B cell (primary cell): Measurements from ENCODE around the gene ABCB6. TPM values are rescaled to one million over a fixed set of nuclear protein-coding genes. Genes with fewer than 3 reads are reported as not detected.

Source experiments
- ATAC-seq: fragments of 200-7000 bp; cut with Tn5 transposase; one replicate; pipeline ENCODE4 v1.10.0; 2021; ENCODE audit warnings: low read depth, mild to moderate bottlenecking, moderate number of reproducible peaks, moderate library complexity
- CTCF ChIA-PET: fragments of 350-600 bp; sonication (Branson Sonifier 250); formaldehyde crosslinking; loops from one replicate; lab custom pipeline; 2021; ENCODE audit warnings: antibody characterized with exemption, inconsistent platforms; lab: Charles Lee
- POLR2A ChIA-PET: fragments of 350-600 bp; sonication (Branson Sonifier 250); formaldehyde crosslinking; loops from one replicate; lab custom pipeline; 2021; ENCODE audit warnings: antibody characterized with exemption; lab: Charles Lee
- DNase-seq: peaks from one replicate; pipeline ENCODE4 v3.0.0; 2013
- H2AFZ ChIP-seq: 2 replicates; pipeline ENCODE4 v1.6.1; 2012; ENCODE audit warnings: mild to moderate bottlenecking, low read depth, low read length; ENCODE audit not compliant: insufficient read depth, poor library complexity, severe bottlenecking
- H3K27ac ChIP-seq, 2 donors: 1 replicate in 1 of 2; 2 replicates in 1 of 2; pipeline ENCODE4 v1.5.1; 2012 to 2013; ENCODE audit warnings: low read length in 2 of 2, mild to moderate bottlenecking in 2 of 2, moderate library complexity in 1 of 2
- H3K27me3 ChIP-seq, 4 experiments: fragments of 200-600 bp in 1 of 4; sonication (generic) in 1 of 4; replicated peaks in 1 of 4; 1 replicate in 2 of 4; 2 replicates in 2 of 4; pipeline versions ENCODE4 v1.6.1 to v1.7.0; 2013 to 2016; ENCODE audit warnings: low read length in 3 of 4, mild to moderate bottlenecking in 2 of 4, mixed read lengths in 1 of 4, moderate library complexity in 1 of 4; ENCODE audit not compliant: insufficient read depth in 4 of 4, control insufficient read depth in 3 of 4; ENCODE audit errors: control extremely low read depth in 1 of 4
- H3K36me3 ChIP-seq, 2 experiments: replicated peaks in 1 of 2; 1 replicate in 1 of 2; 2 replicates in 1 of 2; pipeline versions ENCODE4 v1.6.1 to v1.7.1; 2013; ENCODE audit warnings: low read length in 1 of 2; ENCODE audit not compliant: insufficient read depth in 2 of 2, control insufficient read depth in 1 of 2; ENCODE audit errors: control extremely low read depth in 1 of 2, extremely low read depth in 1 of 2
- H3K4me1 ChIP-seq, 2 donors: fragments of 200-600 bp in 1 of 2; sonication (generic) in 1 of 2; 1 replicate in 1 of 2; 2 replicates in 1 of 2; pipeline versions ENCODE4 v1.5.1 to v1.6.1; 2013 to 2017; ENCODE audit warnings: low read length in 2 of 2; ENCODE audit not compliant: control insufficient read depth in 2 of 2, insufficient read depth in 2 of 2
- H3K4me2 ChIP-seq: replicated peaks from 2 replicates; pipeline ENCODE3; 2012; ENCODE audit warnings: mild to moderate bottlenecking, low read depth, low read length; ENCODE audit not compliant: poor library complexity, severe bottlenecking
- H3K4me3 ChIP-seq, 5 experiments: fragments of 200-600 bp in 1 of 5; sonication (generic) in 1 of 5; 1 replicate in 3 of 5; 2 replicates in 2 of 5; pipeline versions ENCODE4 v1.5.1 to v1.7.0; 2011 to 2016; ENCODE audit warnings: low read length in 4 of 5, mild to moderate bottlenecking in 4 of 5, low read depth in 2 of 5, control low read depth in 1 of 5, moderate library complexity in 1 of 5; ENCODE audit not compliant: insufficient read depth in 1 of 5; ENCODE audit errors: control extremely low read depth in 1 of 5, extremely low read depth in 1 of 5
- H3K79me2 ChIP-seq: fragments of 200-600 bp; sonication (generic); one replicate; pipeline ENCODE4 v1.6.0; 2016; ENCODE audit warnings: low read length; ENCODE audit not compliant: control insufficient read depth, insufficient read depth
- H3K9ac ChIP-seq: fragments of 200-600 bp; sonication (generic); 2 replicates; pipeline ENCODE4 v1.6.1; 2017; ENCODE audit warnings: mild to moderate bottlenecking, low read length, moderate library complexity
- H3K9me3 ChIP-seq, 3 donors: one replicate each; pipeline versions ENCODE4 v1.6.1 to v1.7.1; 2013; ENCODE audit warnings: low read length in 2 of 3; ENCODE audit not compliant: control insufficient read depth in 2 of 3, insufficient read depth in 1 of 3; ENCODE audit errors: control extremely low read depth in 1 of 3
- H4K20me1 ChIP-seq: 2 replicates; pipeline ENCODE4 v1.6.0; 2012; ENCODE audit warnings: mild to moderate bottlenecking, low read length; ENCODE audit not compliant: insufficient read depth, control insufficient read depth, poor library complexity, severe bottlenecking
- H3K27ac Mint-ChIP-seq: one replicate; pipeline ENCODE4 v1.8.0; 2021; ENCODE audit warnings: mixed read lengths
- H3K27me3 Mint-ChIP-seq: one replicate; pipeline ENCODE4 v1.8.0; 2021; ENCODE audit warnings: mixed read lengths
- H3K4me1 Mint-ChIP-seq: one replicate; pipeline ENCODE4 v1.8.0; 2021; ENCODE audit warnings: mixed read lengths
- H3K4me3 Mint-ChIP-seq: one replicate; pipeline ENCODE4 v1.8.0; 2021; ENCODE audit warnings: mixed read lengths
- H3K9me3 Mint-ChIP-seq: one replicate; pipeline ENCODE4 v1.8.0; 2022; ENCODE audit warnings: mixed read lengths; ENCODE audit not compliant: insufficient read depth
- CTCF ChIP-seq: fragments of 200-600 bp; IDR thresholded peaks from one replicate; pipeline ENCODE4 v1.8.0; 2022; ENCODE audit warnings: antibody characterized with exemption, mild to moderate bottlenecking
- EZH2 ChIP-seq: IDR thresholded peaks from 2 replicates; pipeline ENCODE4 v1.6.1; 2012; ENCODE audit warnings: borderline replicate concordance, low read depth, mild to moderate bottlenecking, moderate library complexity, low read length; ENCODE audit not compliant: insufficient read depth, poor library complexity, severe bottlenecking
- WGBS: methylation state at CpG from one replicate; pipeline ENCODE4 v1.1.5; 2013; ENCODE audit warnings: missing lambda C conversion rate; ENCODE audit not compliant: insufficient coverage; 5-methylcytosine and 5-hydroxymethylcytosine counted together
- intact Hi-C: fragments of 100-400 bp; cut with micrococcal nuclease; formaldehyde crosslinking; loops from one replicate; pipeline ENCODE4 v1.10.0; 2022
- polyA plus RNA-seq: library from polyadenylated mRNA; depleted of rRNA; stranded (reverse); fragments of >200 nt; gene quantifications from 2 replicates; pipeline ENCODE4 v1.2.3, GENCODE V29; 2012
- total RNA-seq, 2 donors: library from RNA; stranded (reverse); fragments of 120-200 nt in 1 of 2; gene quantifications; 1 replicate in 1 of 2; 2 replicates in 1 of 2; pipeline versions ENCODE4 v1.2.3 to v1.2.4, GENCODE V29; 2013 to 2022

The ABCB6 gene
- total and polyA plus RNA-seq, 2 donors (not counting 1 experiment from before 2014, with no cell fraction given) = 10.5 to 15.3 TPM

- DNase-seq (no peak), ATAC-seq (no peak)
- H3K9me3 ChIP-seq = no peaks in the 10 kb centered on the region
- H3K4me3 ChIP-seq = peak overlapping the region; percentile 8 to 53 (median 38)
- peaks cover 2 to 35% of the 10 kb centered on the region in 2 experiments for H3K36me3 ChIP-seq
- Mint-ChIP-seq H3K9me3 (no peaks in the 10 kb centered on the region), H3K4me1 (peaks cover 82% of the 10 kb centered on the region), H3K27me3 (no peaks in the 10 kb centered on the region), H3K4me3 (peak overlapping the region; percentile 87), H3K27ac (peak overlapping the region; percentile 96)
- intact Hi-C loops = loop anchor here (1.0 kb wide), 1 partner anchor 20 kb away; the partner anchor contains the start of genes ANKZF1 and ATG9A
- H2AFZ ChIP-seq = no peak overlapping the region
- peak overlapping the region; percentile 75 to 92 for H3K27ac ChIP-seq
- ChIA-PET CTCF (interaction anchor here (1.0 to 6.8 kb wide), 13 partner anchors 9 to 372 kb away, joined by 3 to 69 read pairs (median 6); partner anchors contain the start of genes ANKZF1, ATG9A and DNAJB2), POLR2A (interaction anchor here (0.6 to 3.3 kb wide), 8 partner anchors 9 to 356 kb away, joined by 3 to 39 read pairs (median 10); partner anchors contain the start of genes ABCB6, ANKZF1, ATG9A and CNPPD1)
- H3K79me2 ChIP-seq = peaks cover 84% of the 10 kb centered on the region
- no peaks in the 10 kb centered on the region for H3K27me3 ChIP-seq
- peaks cover 73 to 80% of the 10 kb centered on the region in 2 donors for H3K4me1 ChIP-seq
- peaks cover 22% of the 10 kb centered on the region for H4K20me1 ChIP-seq
- 64% methylated on average over 2 of the region's 2 CpGs for WGBS
- TF ChIP-seq CTCF (no peak), EZH2 (no peak)
- peak overlapping the region; percentile 59 for H3K9ac ChIP-seq
- H3K4me2 ChIP-seq = peak overlapping the region; percentile 93
Measured at GRCh38 chr2:219248845-219249202, 30.1 kb upstream of the ABCB6 start.
